ENCODE results near the gene SLC12A3. TPM values are rescaled to one million over a fixed set of nuclear protein-coding genes. Genes with fewer than 3 reads are reported as not detected.
A peak's percentile ranks its signal among the peaks of the same experiment; 100 is the strongest.

SLC12A3 gene
- total RNA-seq, 3 donors from 2014 or later (not counting 1 experiment from before 2014, with no cell fraction given) = not detected

- Histone ChIP-seq H3K4me1 (ENCODE audit: control insufficient read depth, insufficient read depth, low read length) (peaks cover 20% of the 10 kb centered on the region), H3K27ac (ENCODE audit: low read length) (peak overlapping the region; percentile 90), H3K4me3 (ENCODE audit: low read length) (no peak overlapping the region), H3K9me3 (ENCODE audit: control insufficient read depth, insufficient read depth, low read length) (no peaks in the 10 kb centered on the region), H3K27me3 (ENCODE audit: control insufficient read depth, insufficient read depth, low read length) (peaks cover 2% of the 10 kb centered on the region), H3K36me3 (ENCODE audit: control insufficient read depth, insufficient read depth, low read length) (peaks cover 7% of the 10 kb centered on the region)
- H3K4me1 Mint-ChIP-seq = peaks cover 30 to 45% of the 10 kb centered on the region in 2 donors
- peak overlapping the region; percentile 9 for H3K4me3 Mint-ChIP-seq
- DNase-seq (no peak), ATAC-seq (no peak)
- H3K27ac Mint-ChIP-seq = peak overlapping the region; percentile 97 to 98
- no peak for TF ChIP-seq CTCF (IDR thresholded peaks at IDR 0.05)
- no peaks in the 10 kb centered on the region for H3K9me3 Mint-ChIP-seq
- intact Hi-C loops (cut with micrococcal nuclease) = no loop called here
- peaks cover 0 to 3% of the 10 kb centered on the region in 2 donors for H3K27me3 Mint-ChIP-seq (ENCODE audit: low read depth in 2 of 2)
- WGBS (ENCODE audit: insufficient coverage) = 90% methylated on average over 15 of the region's 15 CpGs
- H3K36me3 Mint-ChIP-seq = no peaks in the 10 kb centered on the region
These were observed 65.7 kb downstream of the SLC12A3 start for GRCh38 chr16:56930486-56931270.

DNA sequence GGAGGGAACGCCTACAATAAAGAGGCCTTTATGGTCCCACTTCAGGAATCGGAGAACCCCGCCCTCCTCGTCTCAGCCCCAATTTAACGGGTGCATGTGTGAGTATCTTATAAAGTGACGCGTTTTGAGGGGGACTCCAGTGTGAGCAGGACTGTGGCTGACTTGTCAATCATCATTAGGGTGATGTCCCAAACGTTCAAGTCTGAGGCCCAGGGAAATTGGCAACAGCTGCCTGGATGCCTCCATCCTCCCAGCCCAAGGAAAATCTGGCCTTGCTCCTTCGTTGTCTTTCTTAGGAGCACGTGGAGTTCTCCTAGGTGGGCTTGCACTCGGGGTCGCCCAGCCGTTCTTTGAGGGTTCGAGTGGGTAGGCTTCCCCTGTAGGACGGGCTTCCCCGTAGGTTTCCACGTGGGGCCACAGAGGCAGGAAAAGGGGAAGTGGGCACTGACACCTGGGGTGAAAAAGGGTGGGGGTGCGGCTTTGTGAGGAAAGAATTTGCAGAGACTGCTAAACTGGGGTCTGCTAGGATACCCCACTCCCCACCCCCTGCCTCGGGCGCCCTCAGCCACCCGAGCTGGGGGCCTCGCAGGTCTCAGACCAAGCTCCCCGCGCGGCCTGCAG lies 66.4 kb downstream of the SLC12A3 start:
- intact Hi-C loops (cut with micrococcal nuclease) = no loop called here
- Mint-ChIP-seq H3K4me3 (peak overlapping the region; percentile 98), H3K9me3 (no peaks in the 10 kb centered on the region), H3K4me1 (peaks cover 33 to 45% of the 10 kb centered on the region in 2 donors), H3K27ac (peak overlapping the region; percentile 97 to 98), H3K36me3 (no peaks in the 10 kb centered on the region), H3K27me3 (ENCODE audit: low read depth in 2 of 2) (peaks cover 0 to 3% of the 10 kb centered on the region in 2 donors)
- H3K4me1 ChIP-seq (ENCODE audit: control insufficient read depth, insufficient read depth, low read length) = peaks cover 20% of the 10 kb centered on the region
- no peaks in the 10 kb centered on the region for H3K27me3 ChIP-seq (ENCODE audit: control insufficient read depth, insufficient read depth, low read length)
- peak overlapping the region; percentile 38 for H3K4me3 ChIP-seq (ENCODE audit: low read length)
- peaks cover 14% of the 10 kb centered on the region for H3K36me3 ChIP-seq (ENCODE audit: control insufficient read depth, insufficient read depth, low read length)
- DNase-seq = no peak
- ATAC-seq = peak in 2 of 3 donors; percentile 4 to 22
- 27% methylated on average over 24 of the region's 25 CpGs for WGBS (ENCODE audit: insufficient coverage)
- H3K27ac ChIP-seq (ENCODE audit: low read length) = peak overlapping the region; percentile 90
- no peak for TF ChIP-seq CTCF (IDR thresholded peaks at IDR 0.05)
- no peaks in the 10 kb centered on the region for H3K9me3 ChIP-seq (ENCODE audit: control insufficient read depth, insufficient read depth, low read length)

- peaks cover 35 to 45% of the 10 kb centered on the region in 2 donors for H3K4me1 Mint-ChIP-seq
- peak; percentile 99 for DNase-seq
- H3K27ac Mint-ChIP-seq = peak within 1 kb of the TSS; percentile 97 to 98
These were observed 67.1 kb downstream of the SLC12A3 start, which contains the start of gene HERPUD1 for GRCh38 chr16:56931892-56932720. HERPUD1 (plus strand) TSS chr16:56932142; CDS start chr16:56932245, 103 bp downstream.

More at GRCh38 chr16:56931892-56932720, 67.1 kb downstream of the SLC12A3 start, which contains the start of gene HERPUD1:
- Mint-ChIP-seq H3K9me3 (no peaks in the 10 kb centered on the region), H3K27me3 (ENCODE audit: low read depth in 2 of 2) (no peaks in the 10 kb centered on the region), H3K4me3 (peak within 1 kb of the TSS; percentile 98), H3K36me3 (peaks cover 1% of the 10 kb centered on the region)
- H3K27ac ChIP-seq (ENCODE audit: low read length) = peak within 1 kb of the TSS; percentile 90
- peak within 1 kb of the TSS; percentile 89 for H3K4me3 ChIP-seq (ENCODE audit: low read length)
- intact Hi-C loops (cut with micrococcal nuclease) = loop anchor here (2.0 kb wide), 1 partner anchor 367 kb away; no protein-coding TSS in a partner anchor
- no peak for TF ChIP-seq CTCF (IDR thresholded peaks at IDR 0.05)
- H3K4me1 ChIP-seq (ENCODE audit: control insufficient read depth, insufficient read depth, low read length) = peaks cover 20% of the 10 kb centered on the region
- H3K27me3 ChIP-seq (ENCODE audit: control insufficient read depth, insufficient read depth, low read length) = no peaks in the 10 kb centered on the region
- H3K36me3 ChIP-seq (ENCODE audit: control insufficient read depth, insufficient read depth, low read length) = peaks cover 22% of the 10 kb centered on the region
- no peaks in the 10 kb centered on the region for H3K9me3 ChIP-seq (ENCODE audit: control insufficient read depth, insufficient read depth, low read length)
- WGBS (ENCODE audit: insufficient coverage) = under 1% methylated on average over 83 of the region's 83 CpGs
- ATAC-seq = peak; percentile 89 to 96 (median 92)

All from natural killer cell (primary cell).